Measurements from ENCODE around the gene C5orf15. TPM values are rescaled to one million over a fixed set of nuclear protein-coding genes. Genes with fewer than 3 reads are reported as not detected.
A peak's percentile ranks its signal among the peaks of the same experiment; 100 is the strongest.

The C5orf15 gene
- polyA plus RNA-seq, 1 donor (not counting 4 experiments of a cell fraction or from before 2014, with no cell fraction given): 86.9 TPM

DNA sequence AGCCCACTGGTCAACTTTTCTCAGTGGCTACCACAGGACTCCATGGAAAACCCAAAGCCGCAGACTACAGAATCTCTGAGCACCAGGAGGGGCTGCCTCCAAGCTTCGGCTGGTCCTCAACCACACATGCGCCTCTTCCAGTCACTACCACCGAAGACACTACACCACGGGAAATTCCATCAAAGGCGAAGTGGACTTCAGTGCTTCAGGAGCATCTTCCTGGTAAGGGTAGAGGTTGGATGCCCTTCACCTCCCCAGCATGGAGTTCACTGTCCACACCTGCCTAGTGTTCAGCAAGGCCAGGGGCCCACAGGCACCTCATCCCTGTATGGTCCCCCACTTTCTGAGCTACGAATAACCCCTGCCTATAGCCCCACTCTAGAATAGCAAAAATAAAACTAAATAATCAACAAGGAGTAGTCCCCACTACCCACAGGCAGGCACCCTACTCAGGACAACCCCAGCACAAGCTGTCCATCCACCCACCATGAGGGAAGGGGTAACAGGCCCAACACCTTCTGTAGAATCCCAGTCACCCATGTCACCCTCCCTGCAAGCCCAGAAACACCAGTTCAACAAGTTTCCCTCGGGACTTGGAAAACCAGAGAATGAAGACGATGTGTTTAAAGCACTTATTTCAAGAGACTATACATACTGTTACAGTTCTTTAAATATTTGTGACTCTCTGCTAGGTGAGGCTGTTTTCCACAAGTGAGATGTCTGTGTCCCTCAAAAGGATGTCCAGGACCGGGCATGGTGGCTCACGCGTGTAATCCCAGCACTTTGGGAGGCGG, 33.7 kb upstream of the C5orf15 start:
- dilution Hi-C loops (cut with MboI; ENCODE audit: extremely low pct_ligation_motif_present, low sequenced_read_pairs): no loop called here
- Histone ChIP-seq H3K79me2 (ENCODE audit: control insufficient read depth, insufficient read depth, low read length) (peaks cover 80% of the 10 kb centered on the region), H3K9me1 (ENCODE audit: control insufficient read depth, extremely low read depth, insufficient read depth, low read length) (peaks cover 7% of the 10 kb centered on the region), H3K27ac (ENCODE audit: control insufficient read depth, insufficient read depth, low read length) (no peak overlapping the region), H3K4me3 (ENCODE audit: control insufficient read depth in 2 of 3, extremely low read depth in 1 of 3, insufficient read depth in 2 of 3, low read depth in 1 of 3, low read length in 3 of 3) (peak overlapping the region; percentile 2 to 92 (median 65)), H2AFZ (ENCODE audit: control insufficient read depth, low read length) (no peak overlapping the region), H3K4me1 (ENCODE audit: control insufficient read depth, extremely low read depth, insufficient read depth, low read length) (peaks cover 24% of the 10 kb centered on the region), H3K9ac (ENCODE audit: control insufficient read depth, extremely low read depth, insufficient read depth, low read length) (peak overlapping the region; percentile 96), H3K4me2 (ENCODE audit: control insufficient read depth, extremely low read depth, insufficient read depth, low read depth, low read length) (peak overlapping the region; percentile 100), H3K36me3 (ENCODE audit: control insufficient read depth in 2 of 2, extremely low read depth in 1 of 2, insufficient read depth in 2 of 2, low read length in 2 of 2) (peaks cover 10 to 34% of the 10 kb centered on the region in 2 experiments), H3K9me3 (ENCODE audit: control insufficient read depth, low read depth, low read length) (no peaks in the 10 kb centered on the region), H3K27me3 (ENCODE audit: control insufficient read depth, extremely low read depth, insufficient read depth, low read length) (no peaks in the 10 kb centered on the region), H4K20me1 (ENCODE audit: control insufficient read depth, extremely low read depth, insufficient read depth, low read length) (peaks cover 46% of the 10 kb centered on the region)
- no peak for FAIRE-seq
- no peak for DNase-seq (ENCODE audit: low read depth, low spot score)
- no peak for TF ChIP-seq EZH2 (IDR thresholded peaks at IDR 0.05; ENCODE audit: low read length)
- TF ChIP-seq CTCF (optimal IDR thresholded peaks at IDR 0.05 in 1 of 3, IDR thresholded peaks at IDR 0.05 in 1 of 3, conservative IDR thresholded peaks at IDR 0.05 in 1 of 3; ENCODE audit: extremely low read depth in 1 of 3, insufficient read depth in 2 of 3, low read length in 3 of 3): no peak

DNA sequence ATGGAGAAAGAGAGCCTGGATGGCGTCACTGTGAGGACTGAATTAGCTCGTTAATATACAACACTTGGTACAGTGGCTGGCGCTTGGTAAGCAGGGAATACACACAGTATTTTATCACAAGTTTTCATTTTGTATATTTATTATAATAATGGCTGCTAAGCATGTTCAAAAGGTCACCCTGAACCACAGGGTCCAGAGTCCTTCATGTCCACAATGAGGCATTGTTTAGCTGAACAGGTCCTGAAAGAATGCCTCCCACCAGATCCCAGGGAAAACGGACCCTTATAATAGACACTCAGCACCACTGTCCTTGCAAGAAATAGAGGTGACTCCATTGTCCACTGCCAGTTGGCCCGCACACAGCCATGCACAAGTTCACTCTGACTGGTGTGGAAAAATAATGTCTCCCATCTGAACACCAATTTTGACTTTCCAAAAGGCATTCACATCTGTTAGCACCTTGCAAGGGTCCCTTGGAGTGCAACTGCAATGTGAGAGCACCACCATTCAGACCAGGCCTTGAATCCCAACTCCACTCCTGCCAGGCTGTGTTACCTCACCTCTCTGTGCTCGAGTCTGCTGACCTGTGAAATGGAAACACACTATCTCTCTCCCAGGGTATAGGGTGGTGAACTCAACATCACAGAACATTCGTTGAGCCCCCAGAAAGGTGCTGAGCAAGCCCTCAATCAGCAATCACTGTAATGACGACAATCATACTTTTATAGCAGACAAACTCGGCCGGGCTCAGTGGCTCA, 32.5 kb upstream of the C5orf15 start:
- no peak overlapping the region for H3K4me3 ChIP-seq (ENCODE audit: control insufficient read depth in 2 of 3, extremely low read depth in 1 of 3, insufficient read depth in 2 of 3, low read depth in 1 of 3, low read length in 3 of 3)
- no peaks in the 10 kb centered on the region for H3K9me3 ChIP-seq (ENCODE audit: control insufficient read depth, low read depth, low read length)
- no peak overlapping the region for H3K4me2 ChIP-seq (ENCODE audit: control insufficient read depth, extremely low read depth, insufficient read depth, low read depth, low read length)
- H3K4me1 ChIP-seq (ENCODE audit: control insufficient read depth, extremely low read depth, insufficient read depth, low read length): peaks cover 24% of the 10 kb centered on the region
- peaks cover 92% of the 10 kb centered on the region for H3K79me2 ChIP-seq (ENCODE audit: control insufficient read depth, insufficient read depth, low read length)
- H4K20me1 ChIP-seq (ENCODE audit: control insufficient read depth, extremely low read depth, insufficient read depth, low read length): peaks cover 58% of the 10 kb centered on the region
- dilution Hi-C loops (cut with MboI; ENCODE audit: extremely low pct_ligation_motif_present, low sequenced_read_pairs): no loop called here
- H3K27ac ChIP-seq (ENCODE audit: control insufficient read depth, insufficient read depth, low read length): no peak overlapping the region
- H2AFZ ChIP-seq (ENCODE audit: control insufficient read depth, low read length): no peak overlapping the region
- DNase-seq (ENCODE audit: low read depth, low spot score) (no peak), FAIRE-seq (no peak)
- H3K36me3 ChIP-seq (ENCODE audit: control insufficient read depth in 2 of 2, extremely low read depth in 1 of 2, insufficient read depth in 2 of 2, low read length in 2 of 2): peaks cover 13 to 34% of the 10 kb centered on the region in 2 experiments
- no peak for TF ChIP-seq CTCF (optimal IDR thresholded peaks at IDR 0.05 in 1 of 3, IDR thresholded peaks at IDR 0.05 in 1 of 3, conservative IDR thresholded peaks at IDR 0.05 in 1 of 3; ENCODE audit: extremely low read depth in 1 of 3, insufficient read depth in 2 of 3, low read length in 3 of 3)
- no peak overlapping the region for H3K9ac ChIP-seq (ENCODE audit: control insufficient read depth, extremely low read depth, insufficient read depth, low read length)
- peaks cover 12% of the 10 kb centered on the region for H3K9me1 ChIP-seq (ENCODE audit: control insufficient read depth, extremely low read depth, insufficient read depth, low read length)
- H3K27me3 ChIP-seq (ENCODE audit: control insufficient read depth, extremely low read depth, insufficient read depth, low read length): no peaks in the 10 kb centered on the region
